NCI-H2196 treated with DMSO at 0.1 percent for 48 hours (cell line): ENCODE data around the gene AGBL1.
"Not testable (repeated sequence)": the region's sequence is repeated elsewhere in the genome, so short reads cannot be mapped to it uniquely, and the experiment has no call there.

ENCODE experiments used
- DNase-seq: peaks from one replicate; lab custom pipeline; 2025; ENCODE audit not compliant: unreplicated experiment; lab: John Stamatoyannopoulos, UW

Gene AGBL1

DNA sequence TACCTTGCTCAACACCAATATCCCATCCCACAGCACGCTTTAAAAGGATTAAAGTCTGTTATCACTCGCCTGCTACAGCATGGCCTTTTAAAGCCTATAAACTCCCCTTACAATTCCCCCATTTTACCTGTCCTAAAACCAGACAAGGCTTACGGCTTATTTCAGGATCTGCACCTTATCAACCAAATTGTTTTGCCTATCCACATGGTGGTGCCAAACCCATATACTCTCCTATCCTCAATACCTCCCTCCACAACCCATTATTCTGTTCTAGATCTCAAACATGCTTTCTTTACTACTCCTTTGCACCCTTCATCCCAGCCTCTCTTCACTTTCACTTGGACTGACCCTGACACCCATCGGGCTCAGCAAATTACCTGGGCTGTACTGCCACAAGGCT lies 962.9 kb downstream of the AGBL1 start:
- not testable (repeated sequence) for DNase-seq

GRCh38 chr15:87045746-87046145 lies 966.1 kb downstream of the AGBL1 start:
- no peak for DNase-seq

DNA sequence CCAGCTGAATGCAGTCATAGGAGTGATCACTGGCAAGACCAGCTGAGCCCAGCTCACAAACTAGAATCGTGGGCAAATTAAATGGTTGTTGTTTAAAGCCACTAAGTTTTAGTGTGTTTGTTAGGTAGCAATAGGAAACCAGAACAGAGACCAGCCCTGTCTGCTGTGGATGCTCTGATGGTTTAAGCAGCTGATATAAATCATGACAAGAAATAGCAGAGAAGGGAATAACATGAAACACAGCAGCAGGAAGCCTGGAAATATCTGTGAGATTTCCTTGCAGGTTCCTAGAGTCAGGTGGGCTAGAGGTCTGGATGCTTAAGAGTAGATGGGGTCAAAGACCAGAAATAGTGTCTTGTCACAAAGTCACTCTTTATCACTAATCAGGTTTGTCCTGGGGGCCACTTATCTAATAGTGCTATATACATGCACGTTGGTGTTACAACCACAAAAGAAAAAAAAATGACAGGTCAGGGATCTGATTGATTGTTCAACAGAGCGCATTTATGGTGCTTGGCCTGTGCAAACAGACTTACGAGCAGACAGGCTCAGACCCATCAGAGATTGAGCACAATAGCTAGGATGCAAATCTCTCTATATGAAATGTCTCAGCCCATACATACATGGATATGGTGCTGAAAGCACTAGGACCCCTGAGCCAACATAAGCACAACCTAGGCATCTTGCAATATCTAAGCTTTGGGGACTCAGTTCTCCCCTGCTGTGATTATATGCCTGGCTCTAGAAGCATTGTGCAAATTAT lies 967.7 kb downstream of the AGBL1 start:
- no peak for DNase-seq
